VCaP (cell line): Measurements from ENCODE around the gene NYAP1.

Experiments
- H3K27ac ChIP-seq: fragments of 450-650 bp; 2 replicates; pipeline ENCODE4 v1.5.1; 2017
- TF ChIP-seq, protein P1 (sequence below): fragments of 450-650 bp; conservative IDR thresholded peaks from 2 replicates; pipeline ENCODE4 v1.5.1; 2017; ENCODE audit warnings: mild to moderate bottlenecking, moderate library complexity

NYAP1 gene

DNA sequence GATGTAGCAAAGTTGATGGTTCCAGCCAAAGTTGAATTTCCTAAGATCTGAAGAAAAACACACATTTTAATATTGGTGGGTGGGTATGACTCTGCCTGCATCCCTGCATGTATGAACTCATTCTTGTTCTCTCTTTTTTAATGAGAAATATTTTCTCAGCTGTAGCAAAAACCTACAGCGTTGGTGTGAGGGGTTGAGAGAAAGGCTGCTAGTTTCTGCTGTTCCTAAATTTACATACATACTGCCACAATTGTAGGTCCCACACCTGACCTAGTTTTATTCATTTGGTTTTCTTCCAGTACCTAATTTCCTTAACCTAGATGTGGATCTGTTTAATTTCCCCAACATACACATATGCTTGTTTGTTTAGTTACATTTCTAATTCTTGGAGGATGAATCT is 59.9 kb downstream of the NYAP1 start:
- TF ChIP-seq, protein P1, sequence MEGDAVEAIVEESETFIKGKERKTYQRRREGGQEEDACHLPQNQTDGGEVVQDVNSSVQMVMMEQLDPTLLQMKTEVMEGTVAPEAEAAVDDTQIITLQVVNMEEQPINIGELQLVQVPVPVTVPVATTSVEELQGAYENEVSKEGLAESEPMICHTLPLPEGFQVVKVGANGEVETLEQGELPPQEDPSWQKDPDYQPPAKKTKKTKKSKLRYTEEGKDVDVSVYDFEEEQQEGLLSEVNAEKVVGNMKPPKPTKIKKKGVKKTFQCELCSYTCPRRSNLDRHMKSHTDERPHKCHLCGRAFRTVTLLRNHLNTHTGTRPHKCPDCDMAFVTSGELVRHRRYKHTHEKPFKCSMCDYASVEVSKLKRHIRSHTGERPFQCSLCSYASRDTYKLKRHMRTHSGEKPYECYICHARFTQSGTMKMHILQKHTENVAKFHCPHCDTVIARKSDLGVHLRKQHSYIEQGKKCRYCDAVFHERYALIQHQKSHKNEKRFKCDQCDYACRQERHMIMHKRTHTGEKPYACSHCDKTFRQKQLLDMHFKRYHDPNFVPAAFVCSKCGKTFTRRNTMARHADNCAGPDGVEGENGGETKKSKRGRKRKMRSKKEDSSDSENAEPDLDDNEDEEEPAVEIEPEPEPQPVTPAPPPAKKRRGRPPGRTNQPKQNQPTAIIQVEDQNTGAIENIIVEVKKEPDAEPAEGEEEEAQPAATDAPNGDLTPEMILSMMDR = no peak
- H3K27ac ChIP-seq = peak overlapping the region; percentile 100

DNA sequence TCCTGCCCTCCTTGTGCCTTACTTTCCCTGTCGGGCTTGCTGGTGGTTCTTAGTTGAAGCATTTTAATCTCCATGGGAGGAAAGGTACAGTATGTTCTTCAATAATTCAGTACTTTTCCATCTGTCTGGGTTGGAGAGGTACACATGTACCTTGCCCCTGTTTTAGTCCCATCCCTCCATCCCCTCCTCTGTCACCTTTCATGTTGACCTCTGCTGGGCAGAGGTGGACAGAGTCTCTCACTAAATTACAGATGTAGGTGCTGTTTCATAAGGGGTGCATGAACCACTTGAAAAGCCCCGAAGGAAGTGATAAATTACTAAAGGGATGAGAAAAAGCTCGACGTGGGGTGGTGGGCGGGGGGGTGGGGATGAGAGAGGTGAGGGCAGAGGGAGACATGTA is 60.7 kb downstream of the NYAP1 start:
- TF ChIP-seq, protein P1 = no peak

More for the DNA sequence above, 60.7 kb downstream of the NYAP1 start:
- H3K27ac ChIP-seq = peak overlapping the region; percentile 100
